ENCODE data around the gene FADS3.
"Not testable (repeated sequence)": the region's sequence is repeated elsewhere in the genome, so short reads cannot be mapped to it uniquely, and the experiment has no call there.

Gene FADS3

DNA sequence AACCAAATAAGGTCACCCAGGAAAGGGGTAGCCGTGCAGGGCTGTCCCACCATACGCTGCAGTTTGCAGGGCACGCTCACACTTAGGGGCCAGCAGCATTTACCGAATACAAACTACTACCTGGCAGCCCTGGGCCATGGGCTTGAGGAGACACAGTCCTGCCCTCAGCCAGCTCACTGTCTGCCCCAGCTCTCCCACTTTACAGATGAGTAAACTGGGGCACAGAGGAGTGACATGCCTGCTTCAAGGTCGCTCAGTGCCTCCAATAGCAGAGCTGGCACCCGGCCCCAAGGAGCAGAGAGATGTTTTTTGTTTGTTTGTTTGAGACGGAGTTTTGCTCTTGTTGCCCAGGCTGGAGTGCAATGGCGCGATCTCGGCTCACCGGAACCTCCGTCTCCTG is 2.8 kb downstream of the FADS3 start:
- Mint-ChIP-seq H3K27ac (ENCODE audit: low read depth) (no peak overlapping the region), H3K9me3 (no peaks in the 10 kb centered on the region), H3K4me3 (no peak overlapping the region), H3K27me3 (no peaks in the 10 kb centered on the region), H3K4me1 (peaks cover 11% of the 10 kb centered on the region), H3K36me3 (ENCODE audit: insufficient read depth) (peaks cover 3% of the 10 kb centered on the region)
- ATAC-seq (replicated peaks; ENCODE audit: extremely low read depth, poor library complexity, severe bottlenecking) (no peak), DNase-seq (ENCODE audit: low spot score in 2 of 2) (no peak)

DNA sequence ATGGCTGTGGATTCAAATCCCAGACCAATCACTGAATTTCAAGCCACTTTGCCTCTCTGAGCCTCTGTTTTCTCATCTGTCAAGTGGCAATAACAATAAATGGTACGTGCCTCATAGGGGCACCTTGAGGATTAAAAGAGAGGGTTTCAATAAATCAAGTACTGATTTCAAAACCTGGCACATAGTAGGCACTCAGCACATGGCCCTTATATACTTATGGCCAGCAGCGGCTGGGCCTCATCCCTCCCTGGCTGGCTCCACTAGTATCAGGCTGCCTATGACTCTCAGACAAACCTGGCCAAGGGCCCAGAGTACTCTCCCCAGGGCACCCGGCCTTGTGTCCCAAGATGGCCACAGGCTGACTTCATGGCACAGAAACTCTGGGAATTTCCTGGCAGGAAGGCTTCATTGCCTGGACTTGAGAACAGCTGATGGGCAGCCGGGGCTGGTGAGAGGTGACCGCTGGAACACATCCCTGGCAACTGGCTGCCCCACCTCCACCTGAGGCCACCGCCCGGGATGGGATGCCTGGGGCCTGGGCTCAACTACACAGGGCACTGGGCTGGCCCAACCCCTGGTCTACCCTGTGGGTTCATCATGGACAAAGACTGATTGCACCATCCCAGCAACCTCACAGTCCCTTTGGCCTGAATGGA is 3.4 kb downstream of the FADS3 start:
- Mint-ChIP-seq H3K36me3 (ENCODE audit: insufficient read depth) (peaks cover 3% of the 10 kb centered on the region), H3K4me3 (no peak overlapping the region), H3K27me3 (no peaks in the 10 kb centered on the region), H3K9me3 (no peaks in the 10 kb centered on the region), H3K4me1 (peaks cover 11% of the 10 kb centered on the region), H3K27ac (ENCODE audit: low read depth) (no peak overlapping the region)
- ATAC-seq (replicated peaks; ENCODE audit: extremely low read depth, poor library complexity, severe bottlenecking) (no peak), DNase-seq (ENCODE audit: low spot score in 2 of 2) (no peak)

DNA sequence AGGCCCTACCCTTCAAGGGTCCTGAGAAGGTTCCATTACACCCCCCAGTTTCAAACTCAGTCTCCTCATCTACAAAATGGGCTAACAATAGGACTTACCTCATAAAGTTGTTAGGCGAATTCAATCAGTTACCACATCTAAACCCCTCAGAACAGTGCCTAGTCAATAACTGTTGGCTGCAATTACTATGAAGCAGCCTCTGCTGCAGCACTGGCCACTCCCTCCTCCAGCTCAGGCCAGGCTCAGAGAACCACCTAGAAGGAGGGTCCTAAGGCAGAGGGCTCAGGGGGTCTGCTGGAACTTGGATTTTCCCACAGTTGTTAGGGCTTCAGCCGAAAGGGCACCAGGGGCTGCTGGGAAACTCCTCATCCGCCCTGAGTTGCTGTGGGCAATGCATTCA is 4.7 kb downstream of the FADS3 start:
- H3K27me3 Mint-ChIP-seq, result no peaks in the 10 kb centered on the region
- ATAC-seq (replicated peaks; ENCODE audit: extremely low read depth, poor library complexity, severe bottlenecking), result no peak
- peaks cover 11% of the 10 kb centered on the region for H3K4me1 Mint-ChIP-seq
- no peaks in the 10 kb centered on the region for H3K36me3 Mint-ChIP-seq (ENCODE audit: insufficient read depth)
- no peak for DNase-seq (ENCODE audit: low spot score in 2 of 2)
- H3K4me3 Mint-ChIP-seq, result no peak overlapping the region
- no peaks in the 10 kb centered on the region for H3K9me3 Mint-ChIP-seq
- no peak overlapping the region for H3K27ac Mint-ChIP-seq (ENCODE audit: low read depth)

DNA sequence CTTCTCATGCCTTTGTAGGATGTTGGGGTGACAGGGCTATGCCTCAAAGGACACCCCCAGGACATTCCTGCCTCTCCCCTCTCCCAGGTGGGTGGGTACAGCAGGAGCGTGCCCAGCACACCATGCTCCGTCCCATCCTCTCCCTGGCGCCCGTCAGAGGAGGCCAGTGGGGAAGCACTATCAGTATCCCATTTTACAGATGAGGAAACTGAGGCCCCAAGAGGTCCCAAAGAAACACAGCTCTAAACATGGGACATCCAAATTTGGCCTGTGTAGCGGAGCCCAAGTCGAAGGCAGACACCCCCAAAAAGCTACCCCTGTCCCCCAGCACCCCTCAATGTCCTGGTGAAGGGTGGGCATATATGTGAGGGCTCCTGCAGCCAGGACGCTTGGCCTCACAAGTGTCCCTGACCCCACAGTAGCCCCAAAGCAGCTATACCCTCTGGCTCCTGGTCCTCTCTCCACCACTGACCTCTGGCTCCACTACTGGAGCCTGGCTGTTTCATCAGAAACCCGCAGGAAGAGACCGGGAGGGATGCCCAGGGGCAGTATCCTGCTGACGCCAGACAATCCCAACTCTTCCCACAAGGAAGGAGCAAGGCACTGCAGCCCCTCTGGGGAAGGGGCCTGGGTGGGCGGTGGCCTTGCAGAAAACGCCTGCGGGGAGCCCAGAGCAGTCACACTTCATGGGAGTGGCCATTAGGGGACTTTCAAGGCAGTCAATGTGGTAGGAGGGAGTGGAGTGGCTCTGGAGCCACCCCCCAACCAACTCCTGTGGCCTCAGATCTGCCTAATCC is 5.4 kb downstream of the FADS3 start:
- ATAC-seq (replicated peaks; ENCODE audit: extremely low read depth, poor library complexity, severe bottlenecking) (no peak), DNase-seq (ENCODE audit: low spot score in 2 of 2) (no peak)
- Mint-ChIP-seq H3K27me3 (no peaks in the 10 kb centered on the region), H3K4me3 (no peak overlapping the region), H3K4me1 (peaks cover 13% of the 10 kb centered on the region), H3K9me3 (no peaks in the 10 kb centered on the region), H3K36me3 (ENCODE audit: insufficient read depth) (no peaks in the 10 kb centered on the region), H3K27ac (ENCODE audit: low read depth) (no peak overlapping the region)

DNA sequence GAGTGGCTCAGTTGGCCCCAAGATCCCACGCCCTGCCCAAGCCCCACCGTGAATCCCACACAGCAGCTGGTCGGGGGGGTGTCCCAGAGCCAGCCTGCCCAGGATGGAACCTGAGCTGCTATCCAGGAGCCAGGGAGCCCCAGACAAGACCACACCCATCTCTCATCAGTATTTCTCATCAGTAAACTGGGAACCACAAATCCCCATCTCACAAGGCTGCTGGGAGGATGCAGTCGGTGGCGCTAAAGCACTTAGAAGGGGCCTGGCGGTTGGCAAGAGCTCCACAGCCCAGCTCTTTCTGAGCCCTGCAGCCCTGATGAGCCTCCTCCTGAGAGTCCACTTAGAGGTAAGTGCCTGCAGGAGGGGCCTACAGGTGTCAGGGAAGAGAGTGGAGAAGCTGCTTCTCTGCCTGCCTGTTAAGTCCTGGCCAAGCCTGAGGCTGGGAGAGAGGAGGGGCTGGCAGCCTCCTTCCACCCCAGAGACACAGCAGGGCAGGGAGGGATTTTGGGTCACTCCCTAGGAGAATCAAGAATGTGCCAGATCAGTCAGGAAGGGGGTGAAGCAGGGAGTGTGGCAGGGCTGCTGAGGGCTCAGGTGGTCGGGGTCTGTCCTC is 6.1 kb downstream of the FADS3 start:
- H3K36me3 Mint-ChIP-seq (ENCODE audit: insufficient read depth), result no peaks in the 10 kb centered on the region
- no peak for ATAC-seq (replicated peaks; ENCODE audit: extremely low read depth, poor library complexity, severe bottlenecking)
- no peak for DNase-seq (ENCODE audit: low spot score in 2 of 2)
- H3K4me1 Mint-ChIP-seq, result peaks cover 11% of the 10 kb centered on the region
- no peak overlapping the region for H3K27ac Mint-ChIP-seq (ENCODE audit: low read depth)
- H3K9me3 Mint-ChIP-seq, result no peaks in the 10 kb centered on the region
- no peak overlapping the region for H3K4me3 Mint-ChIP-seq
- H3K27me3 Mint-ChIP-seq, result no peaks in the 10 kb centered on the region

DNA sequence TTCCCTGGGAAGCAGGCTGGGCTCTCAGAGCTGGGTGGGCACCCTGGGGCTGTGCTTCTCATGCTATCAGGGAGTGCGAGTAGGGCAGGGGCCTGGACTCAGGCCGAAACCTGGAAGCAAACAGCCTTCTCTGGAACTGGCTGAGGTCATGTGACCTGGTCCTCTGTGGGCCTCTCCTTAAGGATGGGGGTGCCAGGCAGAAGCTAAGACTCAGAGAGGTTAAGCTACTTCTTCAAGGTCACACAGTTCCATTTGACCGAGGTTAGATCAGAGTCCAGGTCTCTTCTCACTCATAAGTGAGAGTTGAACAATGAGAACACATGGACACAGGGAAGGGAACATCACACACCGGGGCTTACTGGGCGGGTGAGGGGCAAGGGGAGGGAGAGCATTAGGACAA is 7.4 kb downstream of the FADS3 start:
- Mint-ChIP-seq H3K27ac (ENCODE audit: low read depth) (no peak overlapping the region), H3K36me3 (ENCODE audit: insufficient read depth) (no peaks in the 10 kb centered on the region), H3K4me1 (peaks cover 11% of the 10 kb centered on the region), H3K27me3 (no peaks in the 10 kb centered on the region), H3K4me3 (no peak overlapping the region), H3K9me3 (no peaks in the 10 kb centered on the region)
- ATAC-seq (replicated peaks; ENCODE audit: extremely low read depth, poor library complexity, severe bottlenecking) (no peak), DNase-seq (ENCODE audit: low spot score in 2 of 2) (no peak)

DNA sequence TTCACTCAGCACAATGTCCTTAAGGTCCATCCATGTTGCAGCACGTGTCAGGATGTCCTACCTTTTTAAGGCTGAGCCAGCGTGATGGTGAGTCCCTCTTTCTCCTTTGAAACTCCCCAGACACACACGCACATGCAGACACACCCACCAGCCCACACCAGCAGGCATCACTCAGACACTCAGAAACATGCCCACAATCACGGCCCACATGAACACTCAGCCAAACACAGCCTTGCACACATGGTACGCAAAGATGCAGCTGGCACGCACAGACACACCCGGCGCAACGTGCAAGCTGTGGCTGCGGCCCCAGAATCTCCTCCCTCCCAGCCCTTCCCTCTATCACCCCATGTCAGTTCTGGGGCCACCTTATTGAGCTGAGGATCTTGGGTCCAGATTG is 8.0 kb downstream of the FADS3 start:
- no peak for DNase-seq (ENCODE audit: low spot score in 2 of 2)
- Mint-ChIP-seq H3K27ac (ENCODE audit: low read depth) (no peak overlapping the region), H3K4me1 (peaks cover 11% of the 10 kb centered on the region), H3K4me3 (no peak overlapping the region), H3K36me3 (ENCODE audit: insufficient read depth) (no peaks in the 10 kb centered on the region), H3K9me3 (no peaks in the 10 kb centered on the region), H3K27me3 (no peaks in the 10 kb centered on the region)
- no peak for ATAC-seq (replicated peaks; ENCODE audit: extremely low read depth, poor library complexity, severe bottlenecking)

DNA sequence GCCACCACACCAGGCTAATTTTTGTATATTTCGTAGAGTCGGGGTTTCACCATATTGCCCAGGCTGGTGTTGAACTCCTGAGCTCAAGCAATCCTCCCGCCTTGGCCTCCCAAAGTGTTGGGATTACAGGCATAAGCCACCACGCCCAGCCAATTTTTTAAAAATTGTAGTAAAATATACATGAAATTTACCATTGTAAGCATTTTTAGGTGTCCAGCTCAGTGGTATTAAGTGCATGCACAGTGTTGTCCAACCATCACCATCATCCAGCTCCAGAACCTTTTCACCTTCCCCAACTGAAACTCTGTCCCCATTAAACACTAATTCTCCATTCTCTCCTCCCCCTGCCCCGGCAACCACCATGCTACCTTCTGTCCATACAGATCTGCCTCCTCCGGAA is 8.5 kb downstream of the FADS3 start:
- Mint-ChIP-seq H3K4me3 (no peak overlapping the region), H3K27ac (ENCODE audit: low read depth) (no peak overlapping the region), H3K27me3 (no peaks in the 10 kb centered on the region), H3K4me1 (peaks cover 11% of the 10 kb centered on the region), H3K9me3 (no peaks in the 10 kb centered on the region), H3K36me3 (ENCODE audit: insufficient read depth) (no peaks in the 10 kb centered on the region)
- DNase-seq (ENCODE audit: low spot score in 2 of 2) (no peak), ATAC-seq (replicated peaks; ENCODE audit: extremely low read depth, poor library complexity, severe bottlenecking) (no peak)

DNA sequence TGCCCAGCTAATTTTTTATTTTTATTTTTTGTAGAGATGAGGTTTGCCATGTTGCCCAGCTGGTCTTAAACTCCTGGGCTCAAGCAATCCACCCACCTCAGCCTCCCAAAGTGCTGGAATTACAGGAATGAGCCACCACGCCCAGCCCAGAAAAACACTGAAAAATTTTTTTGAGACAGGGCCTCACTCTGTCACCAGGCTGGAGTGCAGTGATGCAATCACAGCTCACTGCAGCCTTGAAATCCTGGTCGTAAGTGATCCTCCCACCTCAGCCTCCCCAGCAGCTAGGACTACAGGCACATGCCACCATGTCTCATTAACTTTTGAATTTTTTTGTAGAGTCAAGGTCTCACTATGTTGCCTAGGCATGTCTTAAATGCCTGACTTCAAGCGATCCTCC is 9.1 kb downstream of the FADS3 start:
- not testable (repeated sequence) for H3K36me3 Mint-ChIP-seq (ENCODE audit: insufficient read depth); H3K27ac Mint-ChIP-seq (ENCODE audit: low read depth); H3K4me3 Mint-ChIP-seq; H3K4me1 Mint-ChIP-seq; DNase-seq (ENCODE audit: low spot score in 2 of 2); H3K9me3 Mint-ChIP-seq; H3K27me3 Mint-ChIP-seq; ATAC-seq (replicated peaks; ENCODE audit: extremely low read depth, poor library complexity, severe bottlenecking)

DNA sequence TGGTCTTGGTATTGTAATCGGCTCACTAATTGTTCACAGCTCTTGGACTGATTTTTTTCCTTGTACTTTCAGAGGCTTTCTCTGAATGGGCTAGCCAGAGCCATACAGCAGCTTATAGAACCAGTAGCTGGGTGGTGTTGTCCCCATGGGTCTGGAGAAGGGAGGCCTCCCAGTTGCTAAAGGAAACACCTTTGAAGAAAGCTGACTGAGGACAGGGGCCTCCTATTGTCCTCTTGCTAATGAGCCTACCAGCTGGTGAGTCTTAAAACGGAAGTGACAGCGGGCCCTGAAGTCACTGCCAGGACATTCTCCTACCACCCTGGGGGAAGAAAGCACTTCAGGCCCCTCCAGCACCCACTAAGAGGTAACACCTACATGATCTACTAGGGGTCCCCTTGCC is 9.9 kb downstream of the FADS3 start:
- H3K36me3 Mint-ChIP-seq (ENCODE audit: insufficient read depth), result no peaks in the 10 kb centered on the region
- peaks cover 6% of the 10 kb centered on the region for H3K4me1 Mint-ChIP-seq
- no peak for DNase-seq (ENCODE audit: low spot score in 2 of 2)

DNA sequence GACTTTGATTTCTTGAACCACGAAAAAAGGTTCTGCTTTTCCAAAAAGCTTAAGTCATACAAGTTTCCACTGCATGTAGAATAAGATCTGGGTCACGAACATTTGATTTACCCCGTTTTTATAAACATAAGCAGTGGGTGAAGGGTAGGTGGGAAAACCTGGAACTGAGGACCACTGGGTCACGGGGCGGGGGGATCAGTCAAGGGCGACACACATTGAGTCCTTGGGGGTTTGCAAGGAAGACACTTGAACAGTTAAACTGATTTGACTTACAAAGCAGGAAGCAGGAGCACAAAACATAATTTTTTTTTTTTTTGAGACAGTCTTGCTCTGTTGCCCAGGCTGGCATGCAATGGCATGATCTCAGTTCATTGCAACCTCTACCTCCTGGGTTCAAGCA is 10.9 kb downstream of the FADS3 start:
- no peak overlapping the region for H3K4me3 Mint-ChIP-seq
- H3K27me3 Mint-ChIP-seq, result no peaks in the 10 kb centered on the region
- H3K9me3 Mint-ChIP-seq, result no peaks in the 10 kb centered on the region
- ATAC-seq (replicated peaks; ENCODE audit: extremely low read depth, poor library complexity, severe bottlenecking), result no peak
- no peaks in the 10 kb centered on the region for H3K36me3 Mint-ChIP-seq (ENCODE audit: insufficient read depth)
- no peak overlapping the region for H3K27ac Mint-ChIP-seq (ENCODE audit: low read depth)
- peaks cover 6% of the 10 kb centered on the region for H3K4me1 Mint-ChIP-seq
- DNase-seq (ENCODE audit: low spot score in 2 of 2), result no peak

More for the DNA sequence above, 9.9 kb downstream of the FADS3 start:
- H3K27me3 Mint-ChIP-seq, result no peaks in the 10 kb centered on the region
- no peak overlapping the region for H3K27ac Mint-ChIP-seq (ENCODE audit: low read depth)
- H3K9me3 Mint-ChIP-seq, result no peaks in the 10 kb centered on the region
- no peak overlapping the region for H3K4me3 Mint-ChIP-seq
- no peak for ATAC-seq (replicated peaks; ENCODE audit: extremely low read depth, poor library complexity, severe bottlenecking)

DNA sequence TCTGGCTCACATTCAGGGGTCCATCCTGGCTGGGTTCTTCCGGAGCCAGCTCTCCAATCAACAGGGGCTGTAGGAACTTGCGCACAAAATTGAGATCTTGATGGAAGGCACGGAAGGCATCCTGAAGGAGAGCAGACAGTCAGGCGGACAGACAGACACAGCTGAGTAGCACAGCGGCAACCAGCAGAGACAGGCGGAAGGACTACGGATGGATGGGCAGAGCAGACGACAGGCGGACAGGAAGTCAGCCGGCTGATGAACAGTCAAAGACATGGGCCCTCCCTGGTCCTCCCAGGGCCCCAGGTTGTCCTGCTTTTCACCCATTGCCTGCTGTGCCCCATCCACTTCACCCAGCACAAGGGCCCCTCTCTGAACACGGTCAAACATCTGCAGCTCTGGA is 11.3 kb downstream of the FADS3 start:
- ATAC-seq (replicated peaks; ENCODE audit: extremely low read depth, poor library complexity, severe bottlenecking), result no peak
- no peaks in the 10 kb centered on the region for H3K9me3 Mint-ChIP-seq
- no peaks in the 10 kb centered on the region for H3K36me3 Mint-ChIP-seq (ENCODE audit: insufficient read depth)
- no peak overlapping the region for H3K4me3 Mint-ChIP-seq
- H3K27me3 Mint-ChIP-seq, result no peaks in the 10 kb centered on the region
- no peak overlapping the region for H3K27ac Mint-ChIP-seq (ENCODE audit: low read depth)
- DNase-seq (ENCODE audit: low spot score in 2 of 2), result no peak
- peaks cover 6% of the 10 kb centered on the region for H3K4me1 Mint-ChIP-seq

DNA sequence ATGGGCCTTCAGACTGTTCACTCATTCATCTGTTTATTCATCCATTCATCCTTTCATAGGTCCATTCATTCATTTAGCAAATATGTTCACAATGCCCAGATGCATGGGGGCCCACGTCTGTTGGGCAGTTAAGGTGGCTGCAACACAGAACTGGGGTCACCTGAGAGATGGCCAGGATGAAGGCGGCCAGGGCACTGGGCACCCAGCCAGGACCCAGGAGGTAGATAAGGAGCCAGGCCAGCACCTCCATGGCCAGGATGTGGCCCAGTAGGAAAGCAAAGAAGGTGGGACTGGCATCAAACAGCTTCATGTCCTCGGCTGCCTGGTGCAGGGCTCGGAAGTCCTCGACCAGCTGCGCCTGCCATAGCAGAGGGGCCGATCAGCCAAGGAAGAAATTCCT is 12.2 kb downstream of the FADS3 start:
- Mint-ChIP-seq H3K27me3 (no peaks in the 10 kb centered on the region), H3K36me3 (ENCODE audit: insufficient read depth) (no peaks in the 10 kb centered on the region), H3K9me3 (no peaks in the 10 kb centered on the region), H3K27ac (ENCODE audit: low read depth) (no peak overlapping the region), H3K4me3 (no peak overlapping the region), H3K4me1 (peaks cover 6% of the 10 kb centered on the region)
- DNase-seq (ENCODE audit: low spot score in 2 of 2) (no peak), ATAC-seq (replicated peaks; ENCODE audit: extremely low read depth, poor library complexity, severe bottlenecking) (no peak)

Measured in central memory CD8-positive, alpha-beta T cell (primary cell).